OCI-LY1 (cell line): ENCODE results near the gene HELT.
"Not testable (repeated sequence)": the region's sequence is repeated elsewhere in the genome, so short reads cannot be mapped to it uniquely, and the experiment has no call there.

Experiments used
- EZH2 ChIP-seq: fragments of 200-600 bp; sonication (generic), shearing (Covaris generic); IDR thresholded peaks from 2 replicates; pipeline ENCODE4 v1.8.0; 2017; ENCODE audit warnings: borderline replicate concordance, mixed run types, mild to moderate bottlenecking, antibody characterized with exemption, low read length, moderate library complexity, mixed read lengths
- TF ChIP-seq, protein P1 (sequence below): fragments of 200-600 bp; sonication (generic), shearing (Covaris generic); IDR thresholded peaks from 2 replicates; pipeline ENCODE4 v1.5.1; 2017; ENCODE audit warnings: mild to moderate bottlenecking, antibody characterized with exemption, low read length, moderate library complexity, mixed read lengths

- TF ChIP-seq, protein P1, sequence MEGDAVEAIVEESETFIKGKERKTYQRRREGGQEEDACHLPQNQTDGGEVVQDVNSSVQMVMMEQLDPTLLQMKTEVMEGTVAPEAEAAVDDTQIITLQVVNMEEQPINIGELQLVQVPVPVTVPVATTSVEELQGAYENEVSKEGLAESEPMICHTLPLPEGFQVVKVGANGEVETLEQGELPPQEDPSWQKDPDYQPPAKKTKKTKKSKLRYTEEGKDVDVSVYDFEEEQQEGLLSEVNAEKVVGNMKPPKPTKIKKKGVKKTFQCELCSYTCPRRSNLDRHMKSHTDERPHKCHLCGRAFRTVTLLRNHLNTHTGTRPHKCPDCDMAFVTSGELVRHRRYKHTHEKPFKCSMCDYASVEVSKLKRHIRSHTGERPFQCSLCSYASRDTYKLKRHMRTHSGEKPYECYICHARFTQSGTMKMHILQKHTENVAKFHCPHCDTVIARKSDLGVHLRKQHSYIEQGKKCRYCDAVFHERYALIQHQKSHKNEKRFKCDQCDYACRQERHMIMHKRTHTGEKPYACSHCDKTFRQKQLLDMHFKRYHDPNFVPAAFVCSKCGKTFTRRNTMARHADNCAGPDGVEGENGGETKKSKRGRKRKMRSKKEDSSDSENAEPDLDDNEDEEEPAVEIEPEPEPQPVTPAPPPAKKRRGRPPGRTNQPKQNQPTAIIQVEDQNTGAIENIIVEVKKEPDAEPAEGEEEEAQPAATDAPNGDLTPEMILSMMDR: not testable (repeated sequence)
- TF ChIP-seq EZH2: not testable (repeated sequence)
Observed at GRCh38 chr4:185051283-185051682, 33.0 kb downstream of the HELT start.
